ENCODE measurements around the gene CYREN. TPM values are rescaled to one million over a fixed set of nuclear protein-coding genes. Genes with fewer than 3 reads are reported as not detected.

CYREN gene
- total and polyA plus RNA-seq, 9 of the 15 experiments (the other 6 are each of a cell fraction or from before 2014, with no cell fraction given), result 13.9 to 108 (median 88.8) TPM

- no peak for TF ChIP-seq THRB (CRISPR knock-in tag; conservative IDR thresholded peaks at IDR 0.05)
- 0 out of 2 replicates have a peak, but pooled peaks have one; percentile 23 for TF ChIP-seq L3MBTL2 (IDR thresholded peaks at IDR 0.05)
- TF ChIP-seq SAFB2 (IDR thresholded peaks at IDR 0.05; ENCODE audit: borderline replicate concordance, low read depth, low read length, severe bottlenecking), result no peak
- TF ChIP-seq, protein P1, sequence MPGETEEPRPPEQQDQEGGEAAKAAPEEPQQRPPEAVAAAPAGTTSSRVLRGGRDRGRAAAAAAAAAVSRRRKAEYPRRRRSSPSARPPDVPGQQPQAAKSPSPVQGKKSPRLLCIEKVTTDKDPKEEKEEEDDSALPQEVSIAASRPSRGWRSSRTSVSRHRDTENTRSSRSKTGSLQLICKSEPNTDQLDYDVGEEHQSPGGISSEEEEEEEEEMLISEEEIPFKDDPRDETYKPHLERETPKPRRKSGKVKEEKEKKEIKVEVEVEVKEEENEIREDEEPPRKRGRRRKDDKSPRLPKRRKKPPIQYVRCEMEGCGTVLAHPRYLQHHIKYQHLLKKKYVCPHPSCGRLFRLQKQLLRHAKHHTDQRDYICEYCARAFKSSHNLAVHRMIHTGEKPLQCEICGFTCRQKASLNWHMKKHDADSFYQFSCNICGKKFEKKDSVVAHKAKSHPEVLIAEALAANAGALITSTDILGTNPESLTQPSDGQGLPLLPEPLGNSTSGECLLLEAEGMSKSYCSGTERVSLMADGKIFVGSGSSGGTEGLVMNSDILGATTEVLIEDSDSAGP (CRISPR knock-in tag; IDR thresholded peaks at IDR 0.05), result no peak
- TF ChIP-seq, protein P2, sequence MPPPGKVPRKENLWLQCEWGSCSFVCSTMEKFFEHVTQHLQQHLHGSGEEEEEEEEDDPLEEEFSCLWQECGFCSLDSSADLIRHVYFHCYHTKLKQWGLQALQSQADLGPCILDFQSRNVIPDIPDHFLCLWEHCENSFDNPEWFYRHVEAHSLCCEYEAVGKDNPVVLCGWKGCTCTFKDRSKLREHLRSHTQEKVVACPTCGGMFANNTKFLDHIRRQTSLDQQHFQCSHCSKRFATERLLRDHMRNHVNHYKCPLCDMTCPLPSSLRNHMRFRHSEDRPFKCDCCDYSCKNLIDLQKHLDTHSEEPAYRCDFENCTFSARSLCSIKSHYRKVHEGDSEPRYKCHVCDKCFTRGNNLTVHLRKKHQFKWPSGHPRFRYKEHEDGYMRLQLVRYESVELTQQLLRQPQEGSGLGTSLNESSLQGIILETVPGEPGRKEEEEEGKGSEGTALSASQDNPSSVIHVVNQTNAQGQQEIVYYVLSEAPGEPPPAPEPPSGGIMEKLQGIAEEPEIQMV (tag; conservative IDR thresholded peaks at IDR 0.05; ENCODE audit: low read depth), result no peak
- TF ChIP-seq, protein P3, sequence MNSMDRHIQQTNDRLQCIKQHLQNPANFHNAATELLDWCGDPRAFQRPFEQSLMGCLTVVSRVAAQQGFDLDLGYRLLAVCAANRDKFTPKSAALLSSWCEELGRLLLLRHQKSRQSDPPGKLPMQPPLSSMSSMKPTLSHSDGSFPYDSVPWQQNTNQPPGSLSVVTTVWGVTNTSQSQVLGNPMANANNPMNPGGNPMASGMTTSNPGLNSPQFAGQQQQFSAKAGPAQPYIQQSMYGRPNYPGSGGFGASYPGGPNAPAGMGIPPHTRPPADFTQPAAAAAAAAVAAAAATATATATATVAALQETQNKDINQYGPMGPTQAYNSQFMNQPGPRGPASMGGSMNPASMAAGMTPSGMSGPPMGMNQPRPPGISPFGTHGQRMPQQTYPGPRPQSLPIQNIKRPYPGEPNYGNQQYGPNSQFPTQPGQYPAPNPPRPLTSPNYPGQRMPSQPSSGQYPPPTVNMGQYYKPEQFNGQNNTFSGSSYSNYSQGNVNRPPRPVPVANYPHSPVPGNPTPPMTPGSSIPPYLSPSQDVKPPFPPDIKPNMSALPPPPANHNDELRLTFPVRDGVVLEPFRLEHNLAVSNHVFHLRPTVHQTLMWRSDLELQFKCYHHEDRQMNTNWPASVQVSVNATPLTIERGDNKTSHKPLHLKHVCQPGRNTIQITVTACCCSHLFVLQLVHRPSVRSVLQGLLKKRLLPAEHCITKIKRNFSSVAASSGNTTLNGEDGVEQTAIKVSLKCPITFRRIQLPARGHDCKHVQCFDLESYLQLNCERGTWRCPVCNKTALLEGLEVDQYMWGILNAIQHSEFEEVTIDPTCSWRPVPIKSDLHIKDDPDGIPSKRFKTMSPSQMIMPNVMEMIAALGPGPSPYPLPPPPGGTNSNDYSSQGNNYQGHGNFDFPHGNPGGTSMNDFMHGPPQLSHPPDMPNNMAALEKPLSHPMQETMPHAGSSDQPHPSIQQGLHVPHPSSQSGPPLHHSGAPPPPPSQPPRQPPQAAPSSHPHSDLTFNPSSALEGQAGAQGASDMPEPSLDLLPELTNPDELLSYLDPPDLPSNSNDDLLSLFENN (IDR thresholded peaks at IDR 0.05; ENCODE audit: low read depth in 2 of 2, low read length in 2 of 2), result no peak
- TF ChIP-seq, protein P4, sequence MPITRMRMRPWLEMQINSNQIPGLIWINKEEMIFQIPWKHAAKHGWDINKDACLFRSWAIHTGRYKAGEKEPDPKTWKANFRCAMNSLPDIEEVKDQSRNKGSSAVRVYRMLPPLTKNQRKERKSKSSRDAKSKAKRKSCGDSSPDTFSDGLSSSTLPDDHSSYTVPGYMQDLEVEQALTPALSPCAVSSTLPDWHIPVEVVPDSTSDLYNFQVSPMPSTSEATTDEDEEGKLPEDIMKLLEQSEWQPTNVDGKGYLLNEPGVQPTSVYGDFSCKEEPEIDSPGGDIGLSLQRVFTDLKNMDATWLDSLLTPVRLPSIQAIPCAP (CRISPR knock-in tag; IDR thresholded peaks at IDR 0.05; ENCODE audit: borderline replicate concordance), result no peak
- TF ChIP-seq GTF3C2 (IDR thresholded peaks at IDR 0.05; ENCODE audit: borderline replicate concordance, extremely low read depth, insufficient read length), result no peak
- no peak for TF ChIP-seq ZNF77 (CRISPR knock-in tag; IDR thresholded peaks at IDR 0.05)
- TF ChIP-seq BRF2 (IDR thresholded peaks at IDR 0.05; ENCODE audit: borderline replicate concordance, insufficient read depth, insufficient read length), result no peak
- no peak for TF ChIP-seq FOS (IDR thresholded peaks at IDR 0.05; ENCODE audit: extremely low read depth, insufficient read length)
- TF ChIP-seq POLR2A (conservative IDR thresholded peaks at IDR 0.05), result no peak
These were observed 22.4 kb downstream of the CYREN start, which contains the start of gene TMEM140 (continued) for GRCh38 chr7:135147899-135148721.
